GM18526 (cell line): ENCODE data around the gene ATP5ME.

Source experiments
- POLR2A ChIP-seq: IDR thresholded peaks from 3 replicates; pipeline ENCODE4 v1.6.1; 2011; ENCODE audit not compliant: insufficient read length; ENCODE audit errors: extremely low read depth

The ATP5ME gene, protein sequence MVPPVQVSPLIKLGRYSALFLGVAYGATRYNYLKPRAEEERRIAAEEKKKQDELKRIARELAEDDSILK

GRCh38 chr4:674172-675035 lies at the start of gene ATP5ME, which contains the start of gene MYL5:
TSS of gene ATP5ME (minus strand) at chr4:674276. CDS start at chr4:674247, 29 bp downstream.
TSS of gene MYL5 (plus strand) at chr4:674542. CDS start at chr4:678027, 3,485 bp downstream.
- TF ChIP-seq POLR2A, result peak; percentile 90

GRCh38 chr4:722851-723360 lies 48.8 kb upstream of the ATP5ME start:
- no peak for TF ChIP-seq POLR2A

GRCh38 chr4:722169-722725 lies 48.2 kb upstream of the ATP5ME start:
- no peak for TF ChIP-seq POLR2A

GRCh38 chr4:721261-722168 lies 47.4 kb upstream of the ATP5ME start:
- no peak for TF ChIP-seq POLR2A

- no peak for TF ChIP-seq POLR2A
These were observed 46.2 kb upstream of the ATP5ME start for GRCh38 chr4:720111-720860.

DNA sequence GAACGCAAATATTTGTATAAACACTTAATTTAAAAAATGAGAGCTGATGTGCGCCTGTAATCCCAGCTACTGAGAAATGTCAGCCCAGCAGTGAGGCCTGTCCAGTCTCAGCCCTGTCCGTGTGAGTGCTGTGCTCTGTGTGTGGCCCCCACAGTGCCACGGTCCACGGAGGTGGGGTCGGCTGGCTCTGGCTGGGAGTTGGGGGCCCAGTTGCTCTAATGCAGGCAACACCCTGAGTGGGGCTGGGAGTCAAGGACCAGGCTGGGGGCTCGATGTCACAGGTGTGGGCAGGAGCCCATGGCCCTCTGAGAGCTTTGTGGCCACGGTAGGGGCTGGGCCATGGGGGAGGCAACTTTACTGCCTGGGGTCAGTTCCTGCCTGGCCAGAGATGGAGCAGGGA lies 44.4 kb upstream of the ATP5ME start:
- TF ChIP-seq POLR2A, result no peak

DNA sequence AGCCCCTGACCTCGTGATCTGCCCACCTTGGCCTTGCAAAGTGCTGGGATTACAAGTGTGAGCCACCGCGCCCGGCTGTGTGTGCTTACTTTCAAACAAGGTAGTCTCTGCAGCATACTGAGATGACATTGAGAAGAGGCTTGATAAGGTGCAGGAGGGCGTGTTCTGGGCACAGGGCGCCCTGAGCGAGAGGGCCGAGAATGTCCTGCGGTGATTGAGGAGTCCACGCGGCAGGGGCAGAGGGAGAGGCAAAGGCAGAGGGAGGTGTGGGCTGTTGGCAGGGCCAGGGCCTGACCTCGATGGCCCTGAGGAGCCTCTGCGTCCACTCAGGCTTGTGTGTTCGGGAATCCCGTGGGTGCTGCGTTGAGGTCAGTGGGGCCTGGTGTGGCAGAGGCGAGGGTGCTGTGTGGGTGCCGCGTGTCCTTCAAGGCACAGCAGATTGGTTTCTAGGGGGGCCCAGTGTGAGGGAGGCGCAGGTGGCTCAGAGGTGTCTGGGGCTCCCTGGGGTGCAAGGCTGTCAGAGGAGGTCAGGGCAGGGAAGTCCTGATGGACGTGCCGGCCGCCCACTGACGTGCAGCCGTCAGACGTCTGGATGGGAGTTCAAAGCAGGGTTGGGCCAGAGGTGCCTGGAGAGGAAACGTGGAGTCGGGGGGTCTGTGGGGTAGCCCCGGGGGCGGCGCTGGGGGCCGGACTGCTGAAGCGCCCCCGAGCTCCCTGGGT lies 43.7 kb upstream of the ATP5ME start:
- TF ChIP-seq POLR2A, result no peak

GRCh38 chr4:714087-714486 lies 40.0 kb upstream of the ATP5ME start:
- no peak for TF ChIP-seq POLR2A

GRCh38 chr4:712916-713632 lies 39.0 kb upstream of the ATP5ME start:
- TF ChIP-seq POLR2A, result no peak

GRCh38 chr4:712093-712492 lies 38.0 kb upstream of the ATP5ME start:
- no peak for TF ChIP-seq POLR2A

DNA sequence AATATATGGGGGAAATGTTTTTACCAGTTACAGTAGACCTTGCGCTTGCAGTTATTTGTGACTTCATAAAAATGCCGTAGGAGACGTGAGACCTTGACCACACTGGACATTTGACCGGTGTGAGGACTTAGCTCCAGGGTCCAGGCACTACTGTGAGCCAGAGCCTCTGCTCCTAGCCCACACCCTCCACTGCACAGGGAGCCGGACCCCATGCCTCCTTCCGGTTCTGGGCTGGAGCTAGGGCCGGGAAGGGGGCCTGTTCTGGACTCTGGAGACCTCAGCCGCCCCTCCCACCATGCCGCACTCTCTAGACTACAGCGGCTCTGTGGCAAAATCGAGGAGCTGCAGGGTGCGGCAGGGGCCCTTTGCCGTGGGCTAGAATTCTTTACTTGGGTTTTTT lies 36.8 kb upstream of the ATP5ME start:
- TF ChIP-seq POLR2A, result no peak

DNA sequence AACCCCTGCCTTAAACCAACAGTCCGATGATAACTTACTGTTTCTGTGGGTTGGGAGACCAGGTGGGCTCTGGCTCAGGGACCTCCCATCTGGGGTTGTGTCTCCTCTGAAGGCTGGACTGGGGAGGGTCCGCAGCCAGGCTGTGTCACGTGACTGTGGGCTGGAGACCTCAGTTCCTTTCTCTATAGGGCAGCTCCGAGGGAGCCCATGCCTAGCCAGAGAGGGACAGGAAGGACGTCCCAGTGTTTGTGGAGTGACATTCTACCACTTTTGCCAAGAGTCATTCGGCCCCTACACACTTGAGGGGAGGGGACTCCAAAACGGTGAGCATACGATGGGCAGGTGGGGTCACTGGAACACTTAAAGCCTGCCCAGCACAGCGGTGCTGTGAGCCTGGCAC lies 36.0 kb upstream of the ATP5ME start:
- no peak for TF ChIP-seq POLR2A

- no peak for TF ChIP-seq POLR2A
These were observed 35.3 kb upstream of the ATP5ME start for GRCh38 chr4:709348-709747.
